Neuronal stem cell (in vitro differentiated cells): ENCODE data around the gene SPRR2G.
"Not testable (repeated sequence)": the region's sequence is repeated elsewhere in the genome, so short reads cannot be mapped to it uniquely, and the experiment has no call there.

Experiments
- DNase-seq: peaks from one replicate; pipeline ENCODE4 v3.0.0-alpha.2; 2013; ENCODE audit warnings: low spot score
- H2AFZ ChIP-seq: one replicate; pipeline ENCODE4 v1.6.1; 2013; ENCODE audit warnings: mild to moderate bottlenecking, low read length, inconsistent platforms
- H2AK5ac ChIP-seq: 2 replicates; pipeline ENCODE4 v1.6.1; 2013; ENCODE audit warnings: low read depth, mild to moderate bottlenecking, inconsistent platforms, low read length, moderate library complexity, mixed read lengths
- H2BK120ac ChIP-seq: 2 replicates; pipeline ENCODE4 v1.6.1; 2013; ENCODE audit warnings: low read depth, mild to moderate bottlenecking, inconsistent platforms, low read length, moderate library complexity, mixed read lengths
- H2BK12ac ChIP-seq: one replicate; pipeline ENCODE4 v1.6.1; 2013; ENCODE audit warnings: low read length, inconsistent platforms
- H2BK15ac ChIP-seq: 2 replicates; pipeline ENCODE4 v1.6.1; 2013; ENCODE audit warnings: mild to moderate bottlenecking, low read length, inconsistent platforms, mixed read lengths
- H2BK5ac ChIP-seq: one replicate; pipeline ENCODE4 v1.6.1; 2013; ENCODE audit warnings: inconsistent platforms, mild to moderate bottlenecking, low read length, moderate library complexity
- H3K14ac ChIP-seq: one replicate; pipeline ENCODE4 v1.6.1; 2013; ENCODE audit warnings: low read length, inconsistent platforms
- H3K18ac ChIP-seq: 2 replicates; pipeline ENCODE4 v1.6.1; 2013; ENCODE audit warnings: low read length, inconsistent platforms
- H3K23ac ChIP-seq: 2 replicates; pipeline ENCODE4 v1.6.1; 2013; ENCODE audit warnings: low read depth, mild to moderate bottlenecking, mixed read lengths, low read length, inconsistent platforms; ENCODE audit not compliant: poor library complexity
- H3K27ac ChIP-seq: replicated peaks from 3 replicates; pipeline ENCODE4 v1.5.1; 2013; ENCODE audit warnings: low read length, inconsistent platforms
- H3K27me3 ChIP-seq, 3 experiments: 2 replicates each; pipeline ENCODE4 v1.6.1; 2013; ENCODE audit warnings: low read length in 3 of 3, mild to moderate bottlenecking in 2 of 3, inconsistent platforms in 1 of 3, low read depth in 1 of 3, mixed read lengths in 1 of 3, moderate library complexity in 1 of 3; ENCODE audit not compliant: control insufficient read depth in 3 of 3, insufficient read depth in 3 of 3
- H3K36me3 ChIP-seq, 2 donors: replicated peaks in 1 of 2; 2 replicates each; pipeline ENCODE4 v1.6.1; 2013; ENCODE audit warnings: low read length in 2 of 2; ENCODE audit not compliant: control insufficient read depth in 2 of 2, insufficient read depth in 2 of 2
- H3K4ac ChIP-seq: 2 replicates; pipeline ENCODE4 v1.6.1; 2013; ENCODE audit warnings: inconsistent platforms, mild to moderate bottlenecking, low read length, moderate library complexity
- H3K4me1 ChIP-seq, 2 donors: 1 replicate in 1 of 2; 2 replicates in 1 of 2; pipeline ENCODE4 v1.6.1; 2013; ENCODE audit warnings: low read length in 2 of 2, low read depth in 1 of 2; ENCODE audit not compliant: control insufficient read depth in 2 of 2, insufficient read depth in 1 of 2
- H3K4me2 ChIP-seq: one replicate; pipeline ENCODE4 v1.6.1; 2013; ENCODE audit warnings: mild to moderate bottlenecking, low read length, inconsistent platforms; ENCODE audit not compliant: insufficient read depth, poor library complexity, severe bottlenecking
- H3K4me3 ChIP-seq, 2 donors: 2 replicates each; pipeline ENCODE4 v1.5.1; 2013; ENCODE audit warnings: low read length in 2 of 2, mild to moderate bottlenecking in 2 of 2, inconsistent platforms in 1 of 2, moderate library complexity in 1 of 2
- H3K79me1 ChIP-seq: one replicate; pipeline ENCODE4 v1.6.1; 2013; ENCODE audit warnings: low read depth, mild to moderate bottlenecking, inconsistent platforms, low read length, moderate library complexity
- H3K9ac ChIP-seq: one replicate; pipeline ENCODE4 v1.6.1; 2013; ENCODE audit warnings: mild to moderate bottlenecking, low read depth, low read length, inconsistent platforms; ENCODE audit not compliant: poor library complexity
- H3K9me3 ChIP-seq, 2 donors: replicated peaks in 1 of 2; 2 replicates each; pipeline versions ENCODE3 to v1.6.1; 2013; ENCODE audit warnings: low read length in 2 of 2, mild to moderate bottlenecking in 2 of 2, inconsistent platforms in 1 of 2, low read depth in 1 of 2, mixed read lengths in 1 of 2, moderate library complexity in 1 of 2; ENCODE audit not compliant: control insufficient read depth in 2 of 2, insufficient read depth in 1 of 2
- H4K8ac ChIP-seq: one replicate; pipeline ENCODE4 v1.6.1; 2013; ENCODE audit warnings: low read depth, mild to moderate bottlenecking, inconsistent platforms, low read length, moderate library complexity
- H4K91ac ChIP-seq: one replicate; pipeline ENCODE4 v1.6.1; 2013; ENCODE audit warnings: low read length, low read depth, mild to moderate bottlenecking, inconsistent platforms; ENCODE audit not compliant: poor library complexity
- WGBS, 2 donors: extraction: QIAGEN DNeasy Blood & Tissue Kit; methylation state at CpG; one replicate each; pipeline ENCODE4 v1.1.7; 2013; ENCODE audit warnings: missing lambda C conversion rate in 2 of 2, mixed read lengths in 1 of 2; ENCODE audit not compliant: insufficient read length in 2 of 2, insufficient replicate concordance in 1 of 2; ENCODE audit errors: extremely low coverage in 2 of 2; 5-methylcytosine and 5-hydroxymethylcytosine counted together

The SPRR2G gene

DNA sequence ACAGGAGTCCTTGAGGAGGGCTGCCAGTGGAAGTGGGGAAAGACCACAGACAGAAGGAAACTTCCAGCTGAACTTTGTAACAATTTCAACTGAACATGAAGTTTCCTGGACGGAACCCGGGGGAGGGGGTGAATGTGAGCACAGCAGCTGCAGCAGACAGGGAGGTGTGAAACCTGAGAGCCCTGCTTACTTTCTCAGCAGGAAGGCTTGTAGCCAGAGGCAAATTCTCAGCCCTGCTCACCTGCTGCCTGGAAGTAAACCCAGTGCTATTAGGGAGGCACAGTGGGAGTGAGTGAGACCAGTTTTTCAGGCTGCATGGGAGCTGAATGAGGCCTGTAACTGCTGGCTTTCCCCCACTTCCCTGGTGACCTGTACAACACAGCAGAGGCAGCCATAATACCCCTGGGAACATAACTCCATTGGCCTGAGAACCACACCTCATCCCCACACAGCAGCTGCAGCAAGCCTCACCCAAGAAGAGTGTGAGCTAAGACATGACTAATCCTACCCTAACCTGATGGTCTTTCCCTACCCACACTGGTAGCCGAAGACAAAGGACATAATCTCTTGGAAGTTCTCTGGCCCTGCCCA is 27.8 kb downstream of the SPRR2G start:
- peak; percentile 12 for DNase-seq
- Histone ChIP-seq H2BK5ac (no peak overlapping the region), H3K18ac (peak overlapping the region; percentile 77), H3K79me1 (no peaks in the 10 kb centered on the region), H3K27ac (peak overlapping the region; percentile 67), H3K27me3 (no peaks in the 10 kb centered on the region), H3K4me2 (peak overlapping the region; percentile 37), H3K4ac (no peak overlapping the region), H2BK120ac (no peak overlapping the region), H3K4me3 (no peak overlapping the region), H3K14ac (no peak overlapping the region), H3K9ac (no peak overlapping the region), H3K23ac (no peak overlapping the region), H2AFZ (no peak overlapping the region), H3K4me1 (peaks cover 0 to 5% of the 10 kb centered on the region in 2 donors), H2BK12ac (no peak overlapping the region), H3K36me3 (no peaks in the 10 kb centered on the region), H3K9me3 (peaks cover 0 to 2% of the 10 kb centered on the region in 2 donors), H4K8ac (no peak overlapping the region), H2AK5ac (no peak overlapping the region), H4K91ac (no peak overlapping the region), H2BK15ac (no peak overlapping the region)
- no CpG with 5 or more reads among the region's 3 CpGs for WGBS, 2 donors

DNA sequence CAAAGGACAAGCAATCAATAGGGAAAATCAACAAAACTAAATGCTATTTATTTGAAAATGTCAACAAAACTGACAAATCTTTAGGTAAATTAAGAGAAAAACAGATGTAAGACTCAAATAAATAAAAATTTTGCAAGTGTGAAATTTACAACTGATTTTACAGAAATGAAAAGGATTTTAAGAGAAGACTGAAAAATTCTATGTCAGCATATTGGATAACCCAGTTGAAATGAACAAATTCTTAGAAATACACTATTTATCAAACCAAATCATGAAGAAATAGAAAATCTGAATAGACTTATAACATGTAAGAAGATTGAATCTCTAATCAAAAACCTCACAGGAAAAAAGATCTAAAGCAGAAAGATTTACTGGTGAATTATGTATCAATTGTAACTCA is 29.7 kb downstream of the SPRR2G start:
- Histone ChIP-seq H3K9me3 (peaks cover 0 to 2% of the 10 kb centered on the region in 2 donors), H3K4me2 (no peak overlapping the region), H4K91ac (no peak overlapping the region), H3K27me3 (no peaks in the 10 kb centered on the region), H2AFZ (no peak overlapping the region), H3K4me3 (no peak overlapping the region), H2AK5ac (no peak overlapping the region), H3K4ac (no peak overlapping the region), H2BK5ac (no peak overlapping the region), H4K8ac (no peak overlapping the region), H3K18ac (no peak overlapping the region), H3K36me3 (no peaks in the 10 kb centered on the region), H2BK120ac (no peak overlapping the region), H3K23ac (no peak overlapping the region), H3K27ac (no peak overlapping the region), H2BK12ac (no peak overlapping the region), H2BK15ac (no peak overlapping the region), H3K9ac (no peak overlapping the region), H3K14ac (no peak overlapping the region), H3K4me1 (peaks cover 0 to 5% of the 10 kb centered on the region in 2 donors), H3K79me1 (no peaks in the 10 kb centered on the region)
- no peak for DNase-seq

DNA sequence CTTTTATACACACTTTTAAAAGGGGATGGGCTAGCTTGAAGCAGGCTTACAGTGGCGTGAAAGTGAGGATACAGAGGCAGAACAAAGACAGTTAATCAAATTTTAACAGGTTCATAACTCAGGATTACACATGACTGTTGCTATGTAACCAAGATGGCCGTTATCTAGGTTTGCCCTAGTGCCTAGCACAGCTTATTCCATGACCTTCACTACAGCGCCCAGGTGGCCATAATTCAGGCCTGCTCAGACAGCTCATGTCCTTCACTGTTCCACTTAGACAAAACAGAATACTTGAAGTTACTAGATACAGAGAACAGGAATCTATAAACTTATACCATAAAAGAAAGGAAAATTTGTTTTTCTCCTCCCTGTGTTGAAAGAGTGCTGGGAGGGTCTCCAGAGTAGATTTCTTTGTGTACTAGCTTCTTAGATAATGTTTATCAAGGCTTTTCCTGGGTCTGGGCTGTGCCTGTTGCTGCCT is 31.2 kb downstream of the SPRR2G start:
- Histone ChIP-seq H4K8ac (no peak overlapping the region), H2BK5ac (no peak overlapping the region), H3K9ac (no peak overlapping the region), H3K4me3 (no peak overlapping the region), H4K91ac (no peak overlapping the region), H3K4me2 (no peak overlapping the region), H3K27ac (no peak overlapping the region), H2BK120ac (no peak overlapping the region), H3K9me3 (peaks cover 0 to 2% of the 10 kb centered on the region in 2 donors), H3K4ac (no peak overlapping the region), H2AK5ac (no peak overlapping the region), H3K36me3 (no peaks in the 10 kb centered on the region), H3K18ac (no peak overlapping the region), H3K4me1 (peaks cover 0 to 5% of the 10 kb centered on the region in 2 donors), H3K23ac (no peak overlapping the region), H3K14ac (no peak overlapping the region), H3K27me3 (peaks cover 0 to 5% (median 0%) of the 10 kb centered on the region in 3 experiments), H2BK15ac (no peak overlapping the region), H2AFZ (peak overlapping the region; percentile 29), H3K79me1 (no peaks in the 10 kb centered on the region), H2BK12ac (no peak overlapping the region)
- no CpG with 5 or more reads among the region's 3 CpGs for WGBS, 2 donors
- DNase-seq = no peak

DNA sequence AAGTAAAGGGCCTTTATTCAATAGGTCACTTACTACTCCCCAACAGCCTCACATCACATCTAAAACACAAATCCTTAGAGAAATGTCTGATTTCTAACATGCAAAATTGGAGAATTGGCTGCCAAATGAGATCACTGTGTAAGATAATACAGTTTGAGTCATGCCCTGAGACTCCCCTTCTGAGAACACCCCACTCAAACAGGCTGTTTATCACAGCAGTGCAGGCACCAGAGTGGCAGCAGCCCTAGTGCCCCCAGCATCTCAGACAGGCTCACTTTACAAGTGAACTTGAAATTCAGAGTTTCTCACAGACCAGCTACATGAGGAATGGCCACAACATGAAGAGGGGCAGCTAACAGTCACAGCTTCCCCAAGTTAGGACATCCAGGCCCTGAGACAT is 35.4 kb downstream of the SPRR2G start:
- H3K4me1 ChIP-seq = not testable (repeated sequence)

More for the DNA sequence above, 35.4 kb downstream of the SPRR2G start:
- H2AFZ ChIP-seq, H4K8ac ChIP-seq, H2BK5ac ChIP-seq, H3K4me3 ChIP-seq, H3K4me2 ChIP-seq, H3K27ac ChIP-seq, H3K18ac ChIP-seq, H3K14ac ChIP-seq, H2BK15ac ChIP-seq, H3K79me1 ChIP-seq, H2BK120ac ChIP-seq, H3K27me3 ChIP-seq, H3K36me3 ChIP-seq, H3K4ac ChIP-seq, H3K23ac ChIP-seq, DNase-seq, H4K91ac ChIP-seq, H2AK5ac ChIP-seq, H2BK12ac ChIP-seq, H3K9me3 ChIP-seq, H3K9ac ChIP-seq: not testable (repeated sequence)
